T-helper 2 cell treated with Interferon-gamma antibody and Interleukin-4, amounts not matched to agents 5 μg/mL and 100 μg/mL, for 36 hours (primary cell): ENCODE measurements around the gene SLC16A9.

Experiments used
- DNase-seq: peaks from one replicate; pipeline ENCODE4 v3.0.0; 2021; ENCODE audit warnings: low spot score
- H3K27ac Mint-ChIP-seq: one replicate; pipeline ENCODE4 v1.8.0; 2021; ENCODE audit warnings: mild to moderate bottlenecking, mixed read lengths
- H3K27me3 Mint-ChIP-seq: one replicate; pipeline ENCODE4 v1.8.0; 2021; ENCODE audit warnings: low read depth, mixed read lengths
- H3K36me3 Mint-ChIP-seq: one replicate; pipeline ENCODE4 v1.8.0; 2021; ENCODE audit warnings: low read depth, mixed read lengths
- H3K4me1 Mint-ChIP-seq: one replicate; pipeline ENCODE4 v1.8.0; 2021; ENCODE audit warnings: low read depth, mixed read lengths
- H3K4me3 Mint-ChIP-seq: one replicate; pipeline ENCODE4 v1.8.0; 2022; ENCODE audit warnings: mild to moderate bottlenecking, moderate library complexity, mixed read lengths
- H3K9me3 Mint-ChIP-seq: one replicate; pipeline ENCODE4 v1.8.0; 2021; ENCODE audit warnings: mixed read lengths

The SLC16A9 gene

GRCh38 chr10:59706851-59707797 is 2.5 kb downstream of the SLC16A9 start:
- Mint-ChIP-seq H3K27ac (no peak overlapping the region), H3K9me3 (no peaks in the 10 kb centered on the region), H3K4me3 (no peak overlapping the region), H3K4me1 (peaks cover 6% of the 10 kb centered on the region), H3K27me3 (peaks cover 47% of the 10 kb centered on the region), H3K36me3 (no peaks in the 10 kb centered on the region)
- DNase-seq, result no peak

DNA sequence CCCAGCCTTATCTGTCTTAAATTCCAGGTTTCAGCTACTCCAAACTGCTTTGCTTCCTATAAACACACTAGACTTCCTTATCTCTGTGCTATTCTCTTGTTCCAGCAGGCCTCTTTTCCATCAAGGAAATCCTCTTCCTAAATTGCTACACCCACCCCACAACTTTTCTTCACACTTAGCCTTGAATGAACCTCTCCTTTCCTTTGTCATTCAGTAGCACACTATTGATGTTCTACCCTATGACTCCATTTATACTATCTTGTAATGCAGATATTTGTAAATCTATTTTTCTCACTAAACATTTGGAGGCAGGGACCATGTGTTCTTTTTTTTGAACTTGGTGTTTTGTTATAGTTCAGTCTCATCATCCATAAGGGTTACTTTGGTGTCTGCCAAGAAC is 3.7 kb downstream of the SLC16A9 start:
- no peaks in the 10 kb centered on the region for H3K36me3 Mint-ChIP-seq
- H3K4me3 Mint-ChIP-seq, result no peak overlapping the region
- peaks cover 6% of the 10 kb centered on the region for H3K4me1 Mint-ChIP-seq
- H3K9me3 Mint-ChIP-seq, result no peaks in the 10 kb centered on the region
- H3K27me3 Mint-ChIP-seq, result peaks cover 40% of the 10 kb centered on the region
- no peak overlapping the region for H3K27ac Mint-ChIP-seq
- no peak for DNase-seq

DNA sequence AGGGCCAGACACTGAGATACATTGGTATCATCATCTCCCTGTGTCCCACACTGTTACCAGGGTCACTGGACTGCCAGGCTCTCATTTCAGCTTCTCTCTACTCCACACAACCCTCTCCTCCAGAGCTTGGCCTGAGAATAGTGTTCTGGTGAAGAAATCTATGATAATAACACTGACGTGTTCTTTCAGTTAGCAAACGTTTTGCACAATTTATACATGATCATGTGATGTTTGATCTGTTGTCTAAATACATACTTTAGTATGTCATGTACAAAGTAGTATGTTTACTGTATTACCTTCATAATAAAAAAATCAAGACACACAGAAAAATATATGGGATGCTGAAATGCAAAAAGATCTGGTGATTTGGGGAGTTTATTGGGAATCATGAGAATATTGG is 5.0 kb downstream of the SLC16A9 start:
- Mint-ChIP-seq H3K9me3 (no peaks in the 10 kb centered on the region), H3K4me1 (no peaks in the 10 kb centered on the region), H3K4me3 (no peak overlapping the region), H3K27me3 (peaks cover 30% of the 10 kb centered on the region), H3K27ac (no peak overlapping the region), H3K36me3 (no peaks in the 10 kb centered on the region)
- no peak for DNase-seq

DNA sequence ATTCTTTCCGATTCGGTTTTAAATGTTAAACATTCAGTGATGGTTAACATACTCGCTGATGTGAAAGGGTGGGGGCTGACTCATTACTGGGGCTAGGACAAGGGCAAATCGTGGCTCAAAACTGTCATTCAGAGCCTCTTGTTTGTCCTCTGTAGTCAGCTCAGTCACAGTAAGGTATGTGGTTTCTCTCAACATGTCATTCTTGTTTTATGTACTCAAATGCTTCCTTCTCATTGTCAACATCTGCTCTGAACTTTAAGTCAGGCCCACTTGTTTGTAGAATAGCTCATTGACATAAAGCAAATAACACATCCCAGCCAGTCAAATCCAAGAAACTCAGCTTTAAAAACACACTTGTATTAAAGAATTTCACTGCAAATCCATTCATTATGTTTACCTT is 7.3 kb downstream of the SLC16A9 start:
- Mint-ChIP-seq H3K27ac (no peak overlapping the region), H3K36me3 (no peaks in the 10 kb centered on the region), H3K9me3 (no peaks in the 10 kb centered on the region), H3K27me3 (peaks cover 15% of the 10 kb centered on the region), H3K4me1 (no peaks in the 10 kb centered on the region), H3K4me3 (no peak overlapping the region)
- DNase-seq, result no peak

GRCh38 chr10:59700709-59701108 is 8.9 kb downstream of the SLC16A9 start:
- Mint-ChIP-seq H3K36me3 (no peaks in the 10 kb centered on the region), H3K9me3 (no peaks in the 10 kb centered on the region), H3K27me3 (peaks cover 5% of the 10 kb centered on the region), H3K4me1 (no peaks in the 10 kb centered on the region), H3K4me3 (no peak overlapping the region), H3K27ac (no peak overlapping the region)
- DNase-seq, result no peak

DNA sequence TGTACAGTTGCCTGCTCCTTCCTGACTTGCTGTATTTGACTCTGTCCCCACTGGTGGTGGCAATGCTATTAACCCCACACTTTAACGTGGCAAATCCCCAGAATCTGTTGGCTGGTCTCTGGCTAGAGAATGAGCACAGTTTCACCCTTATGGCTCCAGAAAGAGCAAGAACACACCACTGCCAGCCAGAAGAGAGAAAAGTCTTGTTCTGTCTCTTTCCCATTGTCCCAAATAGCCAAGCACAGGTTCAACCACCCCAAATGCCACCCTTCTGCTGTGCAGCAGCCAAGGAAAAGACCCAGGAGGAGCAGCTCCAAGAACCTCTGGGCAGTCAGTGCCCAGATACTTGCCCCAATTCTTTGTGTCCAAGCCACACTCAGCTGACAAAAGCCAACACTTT is 11.3 kb downstream of the SLC16A9 start:
- no peaks in the 10 kb centered on the region for H3K4me1 Mint-ChIP-seq
- no peak overlapping the region for H3K4me3 Mint-ChIP-seq
- H3K36me3 Mint-ChIP-seq, result no peaks in the 10 kb centered on the region
- no peak for DNase-seq
- peaks cover 5% of the 10 kb centered on the region for H3K27me3 Mint-ChIP-seq
- H3K27ac Mint-ChIP-seq, result no peak overlapping the region
- no peaks in the 10 kb centered on the region for H3K9me3 Mint-ChIP-seq

GRCh38 chr10:59695637-59696036 is 14.0 kb downstream of the SLC16A9 start:
- no peaks in the 10 kb centered on the region for H3K9me3 Mint-ChIP-seq
- no peak overlapping the region for H3K27ac Mint-ChIP-seq
- no peaks in the 10 kb centered on the region for H3K4me1 Mint-ChIP-seq
- no peak overlapping the region for H3K4me3 Mint-ChIP-seq
- no peaks in the 10 kb centered on the region for H3K36me3 Mint-ChIP-seq
- no peak for DNase-seq
- peaks cover 6% of the 10 kb centered on the region for H3K27me3 Mint-ChIP-seq

DNA sequence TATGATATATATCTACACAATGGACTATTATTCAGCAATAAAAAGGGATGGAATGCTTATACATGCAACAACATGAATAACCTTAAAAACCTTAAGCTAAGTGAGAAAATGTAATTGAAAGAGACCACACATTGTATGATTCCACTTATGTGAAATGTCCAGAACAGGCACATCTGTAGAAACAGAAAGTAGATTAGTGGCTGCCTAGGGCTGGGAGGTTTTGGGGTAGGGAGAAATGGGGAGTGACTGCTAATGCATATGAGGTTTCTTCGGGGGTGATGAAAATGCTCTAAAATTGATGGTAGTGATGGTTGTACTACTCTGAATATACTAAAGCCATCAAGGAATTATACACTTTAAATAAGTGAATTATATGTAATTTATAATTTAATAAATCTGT is 14.7 kb downstream of the SLC16A9 start:
- H3K9me3 Mint-ChIP-seq, result no peaks in the 10 kb centered on the region
- no peak overlapping the region for H3K27ac Mint-ChIP-seq
- no peak overlapping the region for H3K4me3 Mint-ChIP-seq
- no peaks in the 10 kb centered on the region for H3K36me3 Mint-ChIP-seq
- H3K27me3 Mint-ChIP-seq, result peaks cover 6% of the 10 kb centered on the region
- H3K4me1 Mint-ChIP-seq, result no peaks in the 10 kb centered on the region
- DNase-seq, result no peak

DNA sequence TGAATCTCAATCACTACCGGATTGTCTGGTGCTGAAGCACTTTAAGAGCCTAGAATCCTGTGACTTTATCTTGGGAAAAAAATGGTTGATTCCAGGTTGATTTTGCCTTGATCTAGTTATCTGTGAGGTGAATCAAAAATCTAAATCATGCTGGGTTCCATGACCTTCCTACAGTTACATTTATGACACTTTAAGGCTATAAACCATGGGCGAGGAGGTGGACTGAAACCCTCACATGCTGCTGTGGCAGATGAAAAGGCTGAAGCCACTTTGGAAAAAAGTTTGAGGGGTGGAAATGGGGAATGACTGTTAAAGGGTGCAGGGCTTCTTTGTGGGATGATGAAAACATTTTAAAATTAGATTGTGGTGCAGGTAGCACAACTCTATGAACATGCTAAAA is 17.5 kb downstream of the SLC16A9 start:
- H3K27ac Mint-ChIP-seq, result no peak overlapping the region

DNA sequence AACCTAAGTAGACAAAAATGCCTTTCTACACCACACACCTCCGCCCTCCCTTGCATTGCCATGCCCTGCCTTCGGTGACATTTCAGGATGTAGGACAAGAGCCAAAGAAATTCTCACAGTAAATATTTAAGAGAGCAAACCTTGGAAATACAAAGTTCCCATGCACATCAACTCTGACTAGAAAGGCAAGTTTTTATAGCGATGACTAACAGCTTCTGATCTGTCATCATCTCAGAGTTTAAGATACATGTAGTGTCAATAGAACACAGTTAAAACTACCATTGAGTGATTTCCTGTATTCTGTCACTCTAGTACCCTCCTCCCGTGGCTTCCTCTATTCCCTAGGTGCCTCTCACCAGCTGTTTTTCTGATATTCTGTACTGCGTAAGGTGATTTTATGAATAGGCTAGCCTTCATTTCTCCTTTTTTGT is 20.7 kb downstream of the SLC16A9 start:
- DNase-seq, result no peak
- no peaks in the 10 kb centered on the region for H3K36me3 Mint-ChIP-seq
- H3K27me3 Mint-ChIP-seq, result peaks cover 6% of the 10 kb centered on the region
- no peaks in the 10 kb centered on the region for H3K9me3 Mint-ChIP-seq
- no peak overlapping the region for H3K4me3 Mint-ChIP-seq
- no peak overlapping the region for H3K27ac Mint-ChIP-seq
- no peaks in the 10 kb centered on the region for H3K4me1 Mint-ChIP-seq

More for the DNA sequence above, 17.5 kb downstream of the SLC16A9 start:
- DNase-seq, result no peak
- Mint-ChIP-seq H3K4me1 (no peaks in the 10 kb centered on the region), H3K27me3 (peaks cover 6% of the 10 kb centered on the region), H3K9me3 (no peaks in the 10 kb centered on the region), H3K4me3 (no peak overlapping the region), H3K36me3 (no peaks in the 10 kb centered on the region)

DNA sequence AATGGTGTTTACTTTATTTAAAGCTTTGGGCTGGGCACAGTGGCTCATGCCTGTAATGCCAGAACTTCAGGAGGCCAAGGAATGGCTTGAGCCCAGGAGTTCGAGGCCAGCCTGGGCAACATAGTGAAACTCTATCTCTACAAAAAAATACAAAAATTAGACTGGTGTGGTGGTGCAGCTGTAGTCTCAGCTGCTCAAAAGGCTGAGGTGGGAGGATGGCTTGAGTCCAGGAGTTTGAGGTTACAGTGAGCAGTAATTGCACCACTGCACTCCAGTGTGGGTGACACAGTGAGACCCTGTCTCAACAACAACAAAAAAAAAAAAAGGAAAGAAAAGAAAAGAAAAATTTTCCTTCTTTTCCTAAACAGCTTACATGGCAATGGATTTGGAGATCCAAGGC is 22.0 kb downstream of the SLC16A9 start:
- Mint-ChIP-seq H3K9me3 (no peaks in the 10 kb centered on the region), H3K36me3 (no peaks in the 10 kb centered on the region), H3K27ac (no peak overlapping the region), H3K4me1 (no peaks in the 10 kb centered on the region), H3K27me3 (peaks cover 6% of the 10 kb centered on the region), H3K4me3 (no peak overlapping the region)
- no peak for DNase-seq

DNA sequence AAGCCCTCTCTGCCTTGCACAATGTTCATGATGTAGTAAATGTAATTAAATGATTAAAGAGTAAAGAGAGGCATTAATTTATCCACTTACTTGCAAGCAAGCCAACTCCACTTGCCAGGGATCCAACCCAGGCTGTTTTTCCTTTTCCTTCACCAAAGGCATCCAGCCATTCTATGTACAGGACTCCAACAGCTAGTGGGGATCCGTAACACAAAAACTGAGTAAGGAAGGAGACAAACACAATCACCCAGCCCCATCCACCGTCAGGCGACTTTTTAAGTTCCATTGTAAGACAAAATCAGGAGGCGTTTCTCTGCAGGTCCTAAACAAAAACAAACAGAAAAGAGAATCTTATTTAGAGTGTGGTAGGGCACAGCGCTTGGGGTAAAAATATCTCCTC is 25.6 kb downstream of the SLC16A9 start:
- H3K4me1 Mint-ChIP-seq, result peaks cover 7% of the 10 kb centered on the region
- H3K27me3 Mint-ChIP-seq, result no peaks in the 10 kb centered on the region
- H3K36me3 Mint-ChIP-seq, result no peaks in the 10 kb centered on the region
- H3K4me3 Mint-ChIP-seq, result no peak overlapping the region
- DNase-seq, result no peak
- H3K9me3 Mint-ChIP-seq, result no peaks in the 10 kb centered on the region
- no peak overlapping the region for H3K27ac Mint-ChIP-seq

DNA sequence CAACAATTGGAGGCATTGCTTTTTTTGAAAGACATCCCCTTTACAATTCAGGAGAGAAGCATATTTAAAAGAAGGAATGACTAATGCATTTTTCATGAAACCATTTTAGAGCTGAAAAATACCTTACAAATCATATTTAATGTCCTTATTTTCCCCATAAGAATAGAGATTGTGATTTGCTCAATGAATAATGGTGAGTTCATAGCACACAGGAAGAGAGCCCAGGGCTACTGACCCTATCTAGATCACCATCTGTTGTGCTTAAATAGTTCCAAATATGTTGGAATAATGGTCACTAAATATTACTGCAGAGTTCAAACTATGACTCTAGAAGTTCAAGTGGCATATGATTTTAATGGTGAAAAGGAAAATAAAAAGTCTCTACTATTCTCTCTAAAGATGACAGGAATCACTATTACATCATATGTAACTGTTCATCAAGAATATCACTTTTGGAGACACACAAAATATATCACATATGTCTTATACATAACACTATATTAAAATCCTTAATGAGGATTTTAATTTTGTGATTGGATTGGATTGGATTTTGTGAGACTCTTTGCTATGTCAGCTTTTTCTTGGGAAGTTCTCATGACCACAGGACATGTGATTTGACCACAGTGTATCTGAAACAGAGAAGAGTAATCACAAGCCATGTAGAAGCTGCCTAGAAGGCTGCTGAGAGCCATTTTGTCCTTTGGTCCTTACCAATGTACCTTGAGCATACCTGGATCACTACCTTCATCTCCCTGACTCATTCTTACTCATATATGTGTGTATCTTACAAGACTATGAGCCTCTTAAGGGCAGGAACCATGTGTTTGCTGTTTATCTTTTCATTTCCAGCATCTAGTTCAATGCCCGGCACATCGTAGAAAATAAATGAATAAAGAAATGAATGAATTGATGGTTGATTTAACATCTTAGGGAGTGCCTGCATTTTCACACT is 26.4 kb downstream of the SLC16A9 start:
- H3K27me3 Mint-ChIP-seq, result no peaks in the 10 kb centered on the region
- H3K4me1 Mint-ChIP-seq, result peaks cover 10% of the 10 kb centered on the region
- no peak overlapping the region for H3K27ac Mint-ChIP-seq
- no peak for DNase-seq
- no peak overlapping the region for H3K4me3 Mint-ChIP-seq
- no peaks in the 10 kb centered on the region for H3K9me3 Mint-ChIP-seq
- H3K36me3 Mint-ChIP-seq, result no peaks in the 10 kb centered on the region

DNA sequence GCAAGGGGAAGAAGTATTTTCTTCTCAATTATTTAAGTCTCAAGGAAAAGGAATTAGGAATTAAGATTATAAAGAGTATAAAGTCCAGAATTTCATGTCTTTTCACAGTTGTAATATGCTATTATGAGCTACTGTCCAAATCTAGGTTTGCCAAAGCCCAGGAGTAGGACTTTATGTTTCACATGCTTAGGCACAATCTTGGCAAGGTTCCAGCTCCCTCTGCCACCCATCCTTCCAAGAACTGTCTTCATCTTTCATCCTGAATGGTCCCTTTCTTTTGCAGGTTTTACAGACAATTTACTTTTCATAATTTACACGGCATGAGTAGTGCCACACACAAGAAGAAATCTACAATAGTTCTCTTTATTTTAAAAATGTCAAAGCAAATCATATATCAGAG is 29.5 kb downstream of the SLC16A9 start:
- peaks cover 10% of the 10 kb centered on the region for H3K4me1 Mint-ChIP-seq
- no peak overlapping the region for H3K27ac Mint-ChIP-seq
- no peak for DNase-seq
- H3K36me3 Mint-ChIP-seq, result no peaks in the 10 kb centered on the region
- H3K4me3 Mint-ChIP-seq, result no peak overlapping the region
- H3K27me3 Mint-ChIP-seq, result no peaks in the 10 kb centered on the region
- H3K9me3 Mint-ChIP-seq, result no peaks in the 10 kb centered on the region
